Liver (tissue), 9 donors: ENCODE results near the gene RTN1. TPM values are rescaled to one million over a fixed set of nuclear protein-coding genes. Genes with fewer than 3 reads are reported as not detected.

ENCODE experiments used
- DNase-seq: peaks from one replicate; pipeline ENCODE4 v3.0.0-alpha.2; 2017; ENCODE audit warnings: low spot score
- H3K27ac ChIP-seq, 2 donors: one replicate each; pipeline ENCODE4 v1.7.0; 2013; ENCODE audit warnings: inconsistent platforms in 2 of 2, low read length in 2 of 2, control low read depth in 1 of 2, low read depth in 1 of 2, mild to moderate bottlenecking in 1 of 2
- H3K27me3 ChIP-seq, 4 donors: one replicate each; pipeline versions ENCODE4 v1.6.1 to v1.7.0; 2013; ENCODE audit warnings: low read length in 3 of 4, inconsistent platforms in 1 of 4, mild to moderate bottlenecking in 1 of 4, moderate library complexity in 1 of 4; ENCODE audit not compliant: control insufficient read depth in 4 of 4, insufficient read depth in 4 of 4
- H3K36me3 ChIP-seq, 4 donors: one replicate each; pipeline versions ENCODE4 v1.6.1 to v1.7.0; 2013; ENCODE audit warnings: low read length in 3 of 4, mild to moderate bottlenecking in 3 of 4, low read depth in 1 of 4, moderate library complexity in 1 of 4; ENCODE audit not compliant: control insufficient read depth in 4 of 4, insufficient read depth in 3 of 4
- H3K4me1 ChIP-seq, 4 donors: one replicate each; pipeline versions ENCODE4 v1.6.1 to v1.7.0; 2013; ENCODE audit warnings: low read length in 3 of 4, mild to moderate bottlenecking in 3 of 4, moderate library complexity in 1 of 4; ENCODE audit not compliant: control insufficient read depth in 4 of 4, insufficient read depth in 4 of 4
- H3K4me3 ChIP-seq, 3 donors: one replicate each; pipeline versions ENCODE4 v1.6.1 to v1.7.0; 2013; ENCODE audit warnings: low read length in 3 of 3, control low read depth in 1 of 3, low read depth in 1 of 3, mild to moderate bottlenecking in 1 of 3
- H3K9ac ChIP-seq, 2 donors: one replicate each; pipeline ENCODE4 v1.7.0; 2013; ENCODE audit warnings: low read length in 2 of 2, mild to moderate bottlenecking in 2 of 2, moderate library complexity in 2 of 2, control low read depth in 1 of 2, low read depth in 1 of 2
- H3K9me3 ChIP-seq, 4 donors: one replicate each; pipeline versions ENCODE4 v1.6.1 to v1.7.0; 2013; ENCODE audit warnings: low read length in 3 of 4; ENCODE audit not compliant: control insufficient read depth in 4 of 4
- ATF3 ChIP-seq: IDR thresholded peaks from 2 replicates; pipeline ENCODE4 v1.6.1; 2016; ENCODE audit warnings: antibody characterized with exemption
- EGR1 ChIP-seq, 2 donors: IDR thresholded peaks; 2 replicates each; pipeline ENCODE4 v1.6.1; 2016 to 2018; ENCODE audit warnings: antibody characterized with exemption in 2 of 2, low read depth in 2 of 2
- FOXA1 ChIP-seq: IDR thresholded peaks from 2 replicates; pipeline ENCODE4 v1.6.1; 2016; ENCODE audit warnings: antibody characterized with exemption
- FOXA2 ChIP-seq: IDR thresholded peaks from 2 replicates; pipeline ENCODE4 v1.6.1; 2016; ENCODE audit warnings: antibody characterized with exemption
- GABPA ChIP-seq, 2 donors: IDR thresholded peaks in 1 of 2; conservative IDR thresholded peaks in 1 of 2; 2 replicates each; pipeline ENCODE4 v1.6.1; 2016; ENCODE audit warnings: antibody characterized with exemption in 2 of 2, mild to moderate bottlenecking in 1 of 2, moderate library complexity in 1 of 2
- HNF4A ChIP-seq, 2 donors: conservative IDR thresholded peaks; 2 replicates each; pipeline ENCODE4 v1.6.1; 2016; ENCODE audit warnings: antibody characterized with exemption in 2 of 2, mild to moderate bottlenecking in 2 of 2
- HNF4G ChIP-seq: IDR thresholded peaks from 2 replicates; pipeline ENCODE4 v1.6.1; 2016; ENCODE audit warnings: antibody characterized with exemption
- JUND ChIP-seq, 2 donors: IDR thresholded peaks; 2 replicates each; pipeline ENCODE4 v1.6.1; 2016; ENCODE audit warnings: antibody characterized with exemption in 2 of 2
- MAX ChIP-seq: IDR thresholded peaks from 2 replicates; pipeline ENCODE4 v1.6.1; 2016; ENCODE audit warnings: antibody characterized with exemption
- NR2F2 ChIP-seq: IDR thresholded peaks from 2 replicates; pipeline ENCODE4 v1.6.1; 2016; ENCODE audit warnings: antibody characterized with exemption
- RAD21 ChIP-seq, 2 donors: IDR thresholded peaks; 2 replicates each; pipeline ENCODE4 v1.6.1; 2016; ENCODE audit warnings: antibody characterized with exemption in 2 of 2, mild to moderate bottlenecking in 2 of 2
- RXRA ChIP-seq, 2 donors: IDR thresholded peaks; 2 replicates each; pipeline ENCODE4 v1.6.1; 2017 to 2018; ENCODE audit warnings: antibody characterized with exemption in 2 of 2, mild to moderate bottlenecking in 1 of 2
- SP1 ChIP-seq: IDR thresholded peaks from 2 replicates; pipeline ENCODE4 v1.6.1; 2018; ENCODE audit warnings: antibody characterized with exemption, mild to moderate bottlenecking
- TAF1 ChIP-seq: conservative IDR thresholded peaks from 2 replicates; pipeline ENCODE4 v1.6.1; 2016; ENCODE audit warnings: antibody characterized with exemption, mild to moderate bottlenecking
- YY1 ChIP-seq: IDR thresholded peaks from 2 replicates; pipeline ENCODE4 v1.6.1; 2016; ENCODE audit warnings: antibody characterized with exemption, mild to moderate bottlenecking
- ZBTB33 ChIP-seq: IDR thresholded peaks from 2 replicates; pipeline ENCODE4 v1.6.1; 2016; ENCODE audit warnings: antibody characterized with exemption
- WGBS: extraction: QIAGEN DNeasy Blood & Tissue Kit; methylation state at CpG from one replicate; pipeline ENCODE4 v1.1.7; 2013; 5-methylcytosine and 5-hydroxymethylcytosine counted together
- polyA plus RNA-seq, 2 donors: library from polyadenylated mRNA; stranded (reverse) in 1 of 2; unstranded in 1 of 2; fragments of 200-250 nt in 1 of 2; fragments of >200 nt in 1 of 2; fragmentation: Nextera tagmentation in 1 of 2; extraction: Ambion mirVana in 1 of 2; gene quantifications; one replicate each; pipeline versions ENCODE4 v1.2.1 to v1.2.3, GENCODE V29; 2013 to 2015
- total RNA-seq, 2 donors: library from RNA; depleted of rRNA; stranded (reverse); fragments of >200 nt; gene quantifications; one replicate each; pipeline ENCODE4 v1.2.3, GENCODE V29; 2014
- TF ChIP-seq, protein P1 (sequence below): IDR thresholded peaks from 2 replicates; pipeline ENCODE4 v1.6.1; 2016; ENCODE audit warnings: antibody characterized with exemption, mild to moderate bottlenecking
- TF ChIP-seq, protein P2 (sequence below): fragments of 150-350 bp; IDR thresholded peaks from 2 replicates; pipeline ENCODE4 v1.5.1; 2017; ENCODE audit warnings: improper control_type of control experiment, low read depth, low read length; ENCODE audit not compliant: missing input control
- donor health status: healthy.
- donor health status: healthy.
- donor health status: healthy.
- donor health status: healthy.
- donor health status: healthy.

The RTN1 gene
- total and polyA plus RNA-seq, 4 donors: 0.08 to 1.8 (median 0.37) TPM

DNA sequence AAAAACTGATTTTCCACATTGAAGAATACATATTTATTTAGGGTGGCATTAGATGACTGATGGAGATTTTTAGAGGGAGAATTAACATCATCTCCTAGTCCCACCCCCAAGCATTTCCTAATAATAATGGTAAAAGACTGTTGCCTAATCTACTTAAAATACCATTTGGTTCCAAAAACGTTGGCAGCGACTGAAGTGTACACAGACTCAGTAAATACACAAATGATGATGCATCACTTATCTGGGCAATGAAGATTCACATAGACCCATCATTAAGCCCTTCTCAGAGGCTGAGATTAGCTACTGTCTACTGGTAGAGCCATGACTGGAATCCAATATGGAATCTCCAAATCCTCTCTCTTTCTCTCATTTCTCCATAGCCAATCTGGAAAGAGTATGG lies 18.2 kb downstream of the RTN1 start:
- H3K27me3 ChIP-seq: peaks cover 0 to 2% (median 0%) of the 10 kb centered on the region in 4 donors
- peaks cover 1 to 23% (median 7%) of the 10 kb centered on the region in 4 donors for H3K4me1 ChIP-seq
- TF ChIP-seq TAF1 (no peak), RXRA (IDR thresholded peaks at IDR 0.05) (peak in 1 of 2 donors; percentile 55), HNF4A (conservative IDR thresholded peaks at IDR 0.05) (peak; percentile 39 to 71), YY1 (peak; percentile 53), EGR1 (IDR thresholded peaks at IDR 0.05; ENCODE audit: low read depth in 2 of 2) (no peak), GABPA (IDR thresholded peaks at IDR 0.05 in 1 of 2, conservative IDR thresholded peaks at IDR 0.05 in 1 of 2) (no peak), NR2F2 (no peak), SP1 (no peak), FOXA2 (peak; percentile 95), RAD21 (IDR thresholded peaks at IDR 0.05) (peak in 1 of 2 donors; percentile 16), MAX (peak; percentile 34), ZBTB33 (peak; percentile 34), HNF4G (no peak), ATF3 (no peak), FOXA1 (peak; percentile 91), JUND (IDR thresholded peaks at IDR 0.05) (peak in 1 of 2 donors; percentile 41)
- TF ChIP-seq, protein P1, sequence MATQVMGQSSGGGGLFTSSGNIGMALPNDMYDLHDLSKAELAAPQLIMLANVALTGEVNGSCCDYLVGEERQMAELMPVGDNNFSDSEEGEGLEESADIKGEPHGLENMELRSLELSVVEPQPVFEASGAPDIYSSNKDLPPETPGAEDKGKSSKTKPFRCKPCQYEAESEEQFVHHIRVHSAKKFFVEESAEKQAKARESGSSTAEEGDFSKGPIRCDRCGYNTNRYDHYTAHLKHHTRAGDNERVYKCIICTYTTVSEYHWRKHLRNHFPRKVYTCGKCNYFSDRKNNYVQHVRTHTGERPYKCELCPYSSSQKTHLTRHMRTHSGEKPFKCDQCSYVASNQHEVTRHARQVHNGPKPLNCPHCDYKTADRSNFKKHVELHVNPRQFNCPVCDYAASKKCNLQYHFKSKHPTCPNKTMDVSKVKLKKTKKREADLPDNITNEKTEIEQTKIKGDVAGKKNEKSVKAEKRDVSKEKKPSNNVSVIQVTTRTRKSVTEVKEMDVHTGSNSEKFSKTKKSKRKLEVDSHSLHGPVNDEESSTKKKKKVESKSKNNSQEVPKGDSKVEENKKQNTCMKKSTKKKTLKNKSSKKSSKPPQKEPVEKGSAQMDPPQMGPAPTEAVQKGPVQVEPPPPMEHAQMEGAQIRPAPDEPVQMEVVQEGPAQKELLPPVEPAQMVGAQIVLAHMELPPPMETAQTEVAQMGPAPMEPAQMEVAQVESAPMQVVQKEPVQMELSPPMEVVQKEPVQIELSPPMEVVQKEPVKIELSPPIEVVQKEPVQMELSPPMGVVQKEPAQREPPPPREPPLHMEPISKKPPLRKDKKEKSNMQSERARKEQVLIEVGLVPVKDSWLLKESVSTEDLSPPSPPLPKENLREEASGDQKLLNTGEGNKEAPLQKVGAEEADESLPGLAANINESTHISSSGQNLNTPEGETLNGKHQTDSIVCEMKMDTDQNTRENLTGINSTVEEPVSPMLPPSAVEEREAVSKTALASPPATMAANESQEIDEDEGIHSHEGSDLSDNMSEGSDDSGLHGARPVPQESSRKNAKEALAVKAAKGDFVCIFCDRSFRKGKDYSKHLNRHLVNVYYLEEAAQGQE: no peak
- TF ChIP-seq, protein P2, sequence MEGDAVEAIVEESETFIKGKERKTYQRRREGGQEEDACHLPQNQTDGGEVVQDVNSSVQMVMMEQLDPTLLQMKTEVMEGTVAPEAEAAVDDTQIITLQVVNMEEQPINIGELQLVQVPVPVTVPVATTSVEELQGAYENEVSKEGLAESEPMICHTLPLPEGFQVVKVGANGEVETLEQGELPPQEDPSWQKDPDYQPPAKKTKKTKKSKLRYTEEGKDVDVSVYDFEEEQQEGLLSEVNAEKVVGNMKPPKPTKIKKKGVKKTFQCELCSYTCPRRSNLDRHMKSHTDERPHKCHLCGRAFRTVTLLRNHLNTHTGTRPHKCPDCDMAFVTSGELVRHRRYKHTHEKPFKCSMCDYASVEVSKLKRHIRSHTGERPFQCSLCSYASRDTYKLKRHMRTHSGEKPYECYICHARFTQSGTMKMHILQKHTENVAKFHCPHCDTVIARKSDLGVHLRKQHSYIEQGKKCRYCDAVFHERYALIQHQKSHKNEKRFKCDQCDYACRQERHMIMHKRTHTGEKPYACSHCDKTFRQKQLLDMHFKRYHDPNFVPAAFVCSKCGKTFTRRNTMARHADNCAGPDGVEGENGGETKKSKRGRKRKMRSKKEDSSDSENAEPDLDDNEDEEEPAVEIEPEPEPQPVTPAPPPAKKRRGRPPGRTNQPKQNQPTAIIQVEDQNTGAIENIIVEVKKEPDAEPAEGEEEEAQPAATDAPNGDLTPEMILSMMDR: no peak
- DNase-seq: no peak
- H3K9ac ChIP-seq: no peak overlapping the region
- H3K9me3 ChIP-seq: no peaks in the 10 kb centered on the region
- H3K27ac ChIP-seq: no peak overlapping the region
- no peaks in the 10 kb centered on the region for H3K36me3 ChIP-seq
- WGBS: 24% methylated on average over 2 of the region's 2 CpGs
- no peak overlapping the region for H3K4me3 ChIP-seq
